ENCODE data around the gene ZNF442. TPM values are rescaled to one million over a fixed set of nuclear protein-coding genes. Genes with fewer than 3 reads are reported as not detected.
"Not testable (repeated sequence)": the region's sequence is repeated elsewhere in the genome, so short reads cannot be mapped to it uniquely, and the experiment has no call there.

ZNF442 gene
- polyA plus RNA-seq, 12 donors, result 1.6 to 3.6 (median 2.7) TPM; not detected in 2

DNA sequence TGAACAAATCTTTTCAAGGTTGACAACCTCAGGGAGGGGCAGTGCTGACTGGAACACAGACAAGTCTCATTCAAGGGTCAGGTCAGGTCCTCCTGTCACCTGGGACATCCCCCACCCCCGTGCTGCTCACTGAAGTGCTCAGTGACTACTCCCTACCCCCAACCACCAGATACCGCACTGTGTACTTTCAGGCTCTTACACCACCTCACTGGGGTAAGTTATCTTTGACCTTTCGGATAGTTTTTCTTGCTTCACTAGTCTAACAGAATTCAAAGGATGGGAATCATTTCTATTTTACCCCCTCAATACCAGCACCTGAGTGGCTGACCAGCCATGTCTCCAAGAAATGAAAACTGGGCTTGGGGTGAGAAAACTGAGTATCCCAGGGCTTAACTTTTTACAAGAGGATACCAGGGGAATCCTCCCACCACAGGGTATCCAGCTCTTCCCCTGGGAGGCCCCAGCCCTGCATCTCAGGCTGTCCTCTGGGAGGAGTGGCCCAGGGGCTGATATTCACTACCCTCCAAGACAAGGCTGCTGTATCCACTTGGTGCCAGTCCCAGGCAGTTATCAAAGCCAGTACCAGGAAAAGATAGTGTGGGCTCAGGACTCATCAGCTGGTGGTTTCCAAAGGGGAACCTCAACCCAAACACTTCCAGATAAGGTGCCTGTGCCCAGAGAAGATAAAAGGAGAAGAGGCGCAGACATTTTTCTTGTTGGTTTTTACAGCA is 34.1 kb downstream of the ZNF442 start:
- no peak for DNase-seq

GRCh38 chr19:12330340-12330739 is 35.1 kb downstream of the ZNF442 start:
- DNase-seq, result no peak

- no peak for DNase-seq
These were observed 39.8 kb downstream of the ZNF442 start for GRCh38 chr19:12325690-12326089.

DNA sequence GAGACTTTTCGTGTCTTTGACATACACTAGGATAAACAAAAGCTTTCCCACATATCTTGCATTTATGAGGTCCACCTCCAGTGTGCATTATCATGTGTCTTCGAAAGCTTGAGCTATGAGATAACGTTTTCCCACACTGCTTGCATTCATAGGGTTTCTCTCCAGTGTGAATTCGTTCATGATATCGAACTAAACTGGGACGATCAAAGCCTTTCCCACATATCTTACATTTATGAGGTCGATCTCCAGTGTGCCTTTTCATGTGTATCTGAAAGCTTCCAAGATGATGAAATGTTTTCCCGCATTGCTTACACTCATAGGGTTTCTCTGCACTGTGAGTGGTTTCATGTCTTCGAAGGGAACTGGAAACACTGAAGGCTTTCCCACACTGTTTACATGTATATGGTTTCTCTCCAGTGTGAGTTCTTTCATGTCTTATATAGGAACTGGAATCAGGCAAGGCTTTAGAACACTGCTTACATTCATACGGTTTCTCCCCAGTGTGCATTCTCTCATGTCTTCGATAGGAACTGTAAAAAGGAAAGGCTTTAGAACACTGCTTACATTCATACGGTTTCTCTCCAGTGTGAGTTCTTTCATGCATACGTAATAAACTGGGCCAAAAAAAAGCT is 46.6 kb downstream of the ZNF442 start:
- DNase-seq, result no peak

- no peak for DNase-seq
These were observed 50.9 kb downstream of the ZNF442 start for GRCh38 chr19:12314553-12314952.

- DNase-seq, result not testable (repeated sequence)
These were observed 56.6 kb downstream of the ZNF442 start for GRCh38 chr19:12308891-12309290.

Other genes starting within 250 kb of the ZNF442 start
- 1 to 10 TPM in 9 of 12 donors, under 1 TPM in 1, not detected in 2; 0.96 to 2.7 (median 1.9) TPM for gene ZNF20, start 225.3 kb downstream of the ZNF442 start, polyA plus RNA-seq (ENCODE audit: insufficient read length in 12 of 12)
- 1 to 10 TPM in 10 of 12 donors, not detected in 2; 3.9 to 7.5 (median 6.0) TPM for gene ZNF625, start 208.9 kb downstream of the ZNF442 start, polyA plus RNA-seq (ENCODE audit: insufficient read length in 12 of 12)
- 10 to 100 TPM in 2 of 12 donors, 1 to 10 TPM in 9, not detected in 1; 6.0 to 10.9 (median 8.6) TPM for gene ZNF136, start 202.6 kb downstream of the ZNF442 start, polyA plus RNA-seq (ENCODE audit: insufficient read length in 12 of 12)
- 10 to 100 TPM in 7 of 12 donors, 1 to 10 TPM in 4, not detected in 1; 7.3 to 14.1 (median 10.9) TPM for gene ZNF44, start 70.8 kb downstream of the ZNF442 start, polyA plus RNA-seq (ENCODE audit: insufficient read length in 12 of 12)
- gene ZNF563, start 32.0 kb downstream of the ZNF442 start, polyA plus RNA-seq (ENCODE audit: insufficient read length in 12 of 12), result 1 to 10 TPM in 10 of 12 donors, not detected in 2; 1.3 to 3.9 (median 2.2) TPM
- gene ZNF799, start 35.6 kb upstream of the ZNF442 start, polyA plus RNA-seq (ENCODE audit: insufficient read length in 12 of 12), result 1 to 10 TPM in 10 of 12 donors, not detected in 2; 3.0 to 6.5 (median 4.4) TPM
- 1 to 10 TPM in 11 of 12 donors, not detected in 1; 2.9 to 5.5 (median 4.1) TPM for gene ZNF443, start 75.3 kb upstream of the ZNF442 start, polyA plus RNA-seq (ENCODE audit: insufficient read length in 12 of 12)
- 1 to 10 TPM in 10 of 12 donors, not detected in 2; 2.3 to 4.8 (median 3.3) TPM for gene ZNF709, start 119.1 kb upstream of the ZNF442 start, polyA plus RNA-seq (ENCODE audit: insufficient read length in 12 of 12)
- 1 to 10 TPM in 11 of 12 donors, not detected in 1; 4.2 to 7.1 (median 5.8) TPM for gene ZNF564, start 185.8 kb upstream of the ZNF442 start, polyA plus RNA-seq (ENCODE audit: insufficient read length in 12 of 12)
- gene ZNF490, start 245.1 kb upstream of the ZNF442 start, polyA plus RNA-seq (ENCODE audit: insufficient read length in 12 of 12), result 1 to 10 TPM in 11 of 12 donors, not detected in 1; 2.1 to 4.9 (median 3.2) TPM
- 10 to 100 TPM; 11.9 to 92.2 (median 13.7) TPM for gene ZNF791, start 245.2 kb upstream of the ZNF442 start, polyA plus RNA-seq (ENCODE audit: insufficient read length in 12 of 12)

Measured in muscle of arm (tissue), 12 donors.